Karpas-422 (cell line): ENCODE data around the gene NEGR1. TPM values are rescaled to one million over a fixed set of nuclear protein-coding genes. Genes with fewer than 3 reads are reported as not detected.

ENCODE experiments used
- DNase-seq: peaks from one replicate; pipeline ENCODE4 v3.0.0-alpha.2; 2015
- H2AFZ ChIP-seq: fragments of 200-600 bp; sonication (generic); 2 replicates; pipeline ENCODE4 v1.6.1; 2014; ENCODE audit warnings: antibody characterized with exemption, low read length, mixed read lengths
- H3K27ac ChIP-seq: fragments of 200-600 bp; sonication (generic); 2 replicates; pipeline ENCODE4 v1.5.1; 2014; ENCODE audit warnings: mild to moderate bottlenecking, low read length, moderate library complexity
- H3K27me3 ChIP-seq: fragments of 200-600 bp; sonication (generic); 2 replicates; pipeline ENCODE4 v1.6.1; 2014; ENCODE audit warnings: low read length, mixed read lengths
- H3K36me3 ChIP-seq: fragments of 200-600 bp; sonication (generic); 2 replicates; pipeline ENCODE4 v1.6.1; 2014; ENCODE audit warnings: low read length, mixed read lengths; ENCODE audit not compliant: insufficient read depth
- H3K4me1 ChIP-seq: fragments of 200-600 bp; sonication (generic); 2 replicates; pipeline ENCODE4 v1.6.1; 2014; ENCODE audit warnings: mild to moderate bottlenecking, low read length, mixed read lengths
- H3K4me2 ChIP-seq: fragments of 200-600 bp; sonication (generic); 2 replicates; pipeline ENCODE4 v1.6.1; 2014; ENCODE audit warnings: low read length, low read depth, mild to moderate bottlenecking; ENCODE audit not compliant: poor library complexity, severe bottlenecking
- H3K4me3 ChIP-seq: fragments of 200-600 bp; sonication (generic); 2 replicates; pipeline ENCODE4 v1.5.1; 2014; ENCODE audit warnings: mild to moderate bottlenecking, antibody characterized with exemption, low read length, mixed read lengths
- H3K79me2 ChIP-seq: fragments of 200-600 bp; sonication (generic); 2 replicates; pipeline ENCODE4 v1.6.1; 2014; ENCODE audit warnings: mild to moderate bottlenecking, low read length, mixed read lengths
- H3K9ac ChIP-seq: fragments of 200-600 bp; sonication (generic); 2 replicates; pipeline ENCODE4 v1.6.0; 2014; ENCODE audit warnings: low read length
- H3K9me2 ChIP-seq: fragments of 200-600 bp; sonication (generic), shearing (Covaris generic); replicated peaks from 2 replicates; pipeline ENCODE4 v1.6.0; 2014; ENCODE audit warnings: mild to moderate bottlenecking, low read length, moderate library complexity; ENCODE audit not compliant: insufficient read depth
- H3K9me3 ChIP-seq: fragments of 300-700, 200-600 bp; sonication (generic); 2 replicates; pipeline ENCODE4 v1.6.1; 2014; ENCODE audit warnings: low read length, mixed read lengths
- H4K20me1 ChIP-seq: fragments of 200-600 bp; sonication (generic); 2 replicates; pipeline ENCODE4 v1.6.1; 2014; ENCODE audit warnings: mild to moderate bottlenecking, antibody characterized with exemption, low read length, low read depth; ENCODE audit not compliant: insufficient read depth
- total RNA-seq: library from RNA; depleted of rRNA; stranded (reverse); fragments of >200 nt; shearing (Covaris generic); gene quantifications from 2 replicates; pipeline ENCODE4 v1.2.3, GENCODE V29; 2014; ENCODE audit warnings: low replicate concordance

Gene NEGR1
- total RNA-seq, 1 experiment from 2014 or later = not detected

GRCh38 chr1:71667216-71667615, 615.1 kb downstream of the NEGR1 start:
- Histone ChIP-seq H3K79me2 (no peaks in the 10 kb centered on the region), H3K27ac (no peak overlapping the region), H3K9ac (no peak overlapping the region), H3K9me3 (peaks cover 15% of the 10 kb centered on the region; the same call in 1 of the 2 replicates), H3K36me3 (no peaks in the 10 kb centered on the region), H4K20me1 (no peaks in the 10 kb centered on the region), H3K9me2 (no peaks in the 10 kb centered on the region), H2AFZ (no peak overlapping the region), H3K4me3 (no peak overlapping the region), H3K4me1 (no peaks in the 10 kb centered on the region), H3K4me2 (no peak overlapping the region), H3K27me3 (no peaks in the 10 kb centered on the region)
- no peak for DNase-seq

DNA sequence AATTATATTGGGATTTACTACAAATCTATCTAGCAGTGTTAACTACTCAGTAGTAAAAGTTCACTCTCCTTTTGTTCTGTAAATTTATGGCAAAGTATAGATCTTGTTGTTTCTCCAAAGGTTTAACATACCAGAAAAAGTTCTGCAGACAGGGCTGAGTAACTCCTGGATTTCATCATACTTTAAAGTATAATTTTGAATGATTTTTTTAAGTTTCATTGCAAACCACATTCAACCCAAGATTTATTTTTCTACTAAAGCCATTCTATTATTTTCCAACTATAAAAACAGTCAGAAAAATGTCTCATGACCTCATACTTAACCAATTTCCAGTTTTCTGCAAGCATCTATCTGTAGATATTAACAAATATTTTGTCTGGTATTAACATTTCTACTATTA, 615.7 kb downstream of the NEGR1 start:
- H3K4me1 ChIP-seq = no peaks in the 10 kb centered on the region
- no peak overlapping the region for H3K4me2 ChIP-seq
- no peak overlapping the region for H3K4me3 ChIP-seq
- no peaks in the 10 kb centered on the region for H3K79me2 ChIP-seq
- H3K9ac ChIP-seq = no peak overlapping the region
- no peaks in the 10 kb centered on the region for H3K27me3 ChIP-seq
- DNase-seq = no peak
- no peaks in the 10 kb centered on the region for H4K20me1 ChIP-seq
- H3K9me3 ChIP-seq = peaks cover 15% of the 10 kb centered on the region; the same call in 1 of the 2 replicates
- no peak overlapping the region for H3K27ac ChIP-seq
- H3K9me2 ChIP-seq = no peaks in the 10 kb centered on the region
- no peak overlapping the region for H2AFZ ChIP-seq
- H3K36me3 ChIP-seq = no peaks in the 10 kb centered on the region

- Histone ChIP-seq H3K9ac (no peak overlapping the region), H3K9me2 (no peaks in the 10 kb centered on the region), H3K36me3 (no peaks in the 10 kb centered on the region), H3K27me3 (no peaks in the 10 kb centered on the region), H2AFZ (no peak overlapping the region), H3K4me1 (no peaks in the 10 kb centered on the region), H4K20me1 (no peaks in the 10 kb centered on the region), H3K27ac (no peak overlapping the region), H3K4me2 (no peak overlapping the region), H3K4me3 (no peak overlapping the region), H3K9me3 (peaks cover 16% of the 10 kb centered on the region), H3K79me2 (no peaks in the 10 kb centered on the region)
- DNase-seq = no peak
Measured at GRCh38 chr1:71660411-71660810, 621.9 kb downstream of the NEGR1 start.

DNA sequence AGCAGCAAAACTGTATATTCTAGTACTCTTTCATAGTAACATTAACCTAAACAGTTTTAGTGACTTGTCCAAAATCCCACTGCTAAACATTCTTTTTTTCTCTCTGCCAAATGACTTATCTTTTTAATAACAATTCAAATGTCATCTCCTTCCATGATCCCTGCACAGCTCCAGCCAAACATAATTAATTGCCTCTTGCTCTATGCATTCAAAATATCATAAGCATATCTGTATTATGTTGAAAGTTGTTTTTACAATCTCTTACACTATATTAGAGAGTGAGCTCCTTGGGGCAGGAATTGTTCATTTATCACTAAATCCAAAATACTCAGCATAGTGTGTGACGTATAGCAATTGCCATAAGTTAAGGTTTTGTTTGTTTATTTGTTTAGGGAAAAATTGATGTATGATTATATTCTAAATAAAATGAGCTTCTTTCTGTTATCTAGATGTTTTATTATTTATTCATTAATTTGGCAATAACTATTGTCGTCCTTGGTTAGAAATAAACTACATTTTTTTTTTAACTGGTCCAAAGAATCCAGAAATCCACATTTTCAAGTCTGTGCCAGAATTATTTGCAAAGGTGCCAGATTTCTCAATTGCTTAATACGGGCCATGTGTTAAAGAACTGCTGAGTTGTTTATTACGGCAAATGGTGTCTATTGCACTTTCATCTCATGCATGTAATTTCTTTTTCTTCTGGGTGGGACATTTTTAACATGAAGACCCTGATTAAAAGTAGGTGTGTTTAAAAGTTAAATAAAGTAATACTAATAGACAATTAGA, 624.3 kb downstream of the NEGR1 start:
- Histone ChIP-seq H3K4me1 (no peaks in the 10 kb centered on the region), H3K9ac (no peak overlapping the region), H3K9me3 (peaks cover 17% of the 10 kb centered on the region), H2AFZ (no peak overlapping the region), H3K79me2 (no peaks in the 10 kb centered on the region), H3K36me3 (no peaks in the 10 kb centered on the region), H3K9me2 (no peaks in the 10 kb centered on the region), H3K4me2 (no peak overlapping the region), H3K4me3 (no peak overlapping the region), H4K20me1 (no peaks in the 10 kb centered on the region), H3K27me3 (no peaks in the 10 kb centered on the region), H3K27ac (no peak overlapping the region)
- DNase-seq = no peak

DNA sequence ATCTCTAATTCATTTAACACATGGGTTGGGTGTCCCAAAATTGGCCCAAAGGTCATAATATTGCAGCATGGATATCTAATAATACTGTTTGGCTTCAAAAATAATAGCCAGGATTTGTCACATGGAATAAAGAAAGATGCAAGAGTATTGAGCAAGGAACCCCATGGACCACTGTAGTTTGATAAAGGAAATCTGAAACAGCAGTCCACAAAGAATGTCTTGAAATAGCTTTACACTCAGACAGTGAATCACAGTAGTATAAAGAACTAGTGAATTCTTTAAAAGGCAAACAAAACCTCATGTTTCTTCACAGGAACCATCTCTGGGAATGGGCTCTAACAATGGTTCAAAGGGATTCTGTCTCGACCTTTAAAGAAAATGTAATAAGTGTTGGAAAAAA, 625.4 kb downstream of the NEGR1 start:
- H3K79me2 ChIP-seq = no peaks in the 10 kb centered on the region

GRCh38 chr1:71655604-71656003, 626.7 kb downstream of the NEGR1 start:
- H3K4me2 ChIP-seq = no peak overlapping the region
- H3K9me2 ChIP-seq = no peaks in the 10 kb centered on the region
- peaks cover 20% of the 10 kb centered on the region for H3K9me3 ChIP-seq
- no peaks in the 10 kb centered on the region for H3K27me3 ChIP-seq
- no peaks in the 10 kb centered on the region for H3K36me3 ChIP-seq
- no peak overlapping the region for H2AFZ ChIP-seq
- no peaks in the 10 kb centered on the region for H3K4me1 ChIP-seq
- no peak for DNase-seq
- no peak overlapping the region for H3K27ac ChIP-seq
- H3K79me2 ChIP-seq = no peaks in the 10 kb centered on the region
- no peak overlapping the region for H3K4me3 ChIP-seq
- no peaks in the 10 kb centered on the region for H4K20me1 ChIP-seq
- no peak overlapping the region for H3K9ac ChIP-seq

More for the DNA sequence above, 625.4 kb downstream of the NEGR1 start:
- Histone ChIP-seq H3K4me1 (no peaks in the 10 kb centered on the region), H2AFZ (no peak overlapping the region), H3K9me3 (peaks cover 18% of the 10 kb centered on the region), H4K20me1 (no peaks in the 10 kb centered on the region), H3K9me2 (no peaks in the 10 kb centered on the region), H3K27me3 (no peaks in the 10 kb centered on the region), H3K36me3 (no peaks in the 10 kb centered on the region), H3K4me3 (no peak overlapping the region), H3K27ac (no peak overlapping the region), H3K9ac (no peak overlapping the region), H3K4me2 (no peak overlapping the region)
- no peak for DNase-seq

GRCh38 chr1:71653952-71654351, 628.4 kb downstream of the NEGR1 start:
- Histone ChIP-seq H3K9ac (no peak overlapping the region), H3K36me3 (no peaks in the 10 kb centered on the region), H3K4me2 (no peak overlapping the region), H3K4me1 (no peaks in the 10 kb centered on the region), H3K4me3 (no peak overlapping the region), H3K79me2 (no peaks in the 10 kb centered on the region), H3K27ac (no peak overlapping the region), H3K27me3 (no peaks in the 10 kb centered on the region), H3K9me3 (peaks cover 16% of the 10 kb centered on the region), H3K9me2 (no peaks in the 10 kb centered on the region), H2AFZ (no peak overlapping the region), H4K20me1 (no peaks in the 10 kb centered on the region)
- DNase-seq = no peak

GRCh38 chr1:71651214-71651613, 631.1 kb downstream of the NEGR1 start:
- no peak for DNase-seq
- Histone ChIP-seq H3K27ac (no peak overlapping the region), H2AFZ (no peak overlapping the region)

More at GRCh38 chr1:71651214-71651613, 631.1 kb downstream of the NEGR1 start:
- no peak overlapping the region for H3K9ac ChIP-seq
- no peaks in the 10 kb centered on the region for H3K4me1 ChIP-seq
- H3K9me2 ChIP-seq = no peaks in the 10 kb centered on the region
- H3K4me2 ChIP-seq = no peak overlapping the region
- no peaks in the 10 kb centered on the region for H4K20me1 ChIP-seq
- no peaks in the 10 kb centered on the region for H3K27me3 ChIP-seq
- no peaks in the 10 kb centered on the region for H3K36me3 ChIP-seq
- no peak overlapping the region for H3K4me3 ChIP-seq
- no peaks in the 10 kb centered on the region for H3K79me2 ChIP-seq
- peaks cover 16% of the 10 kb centered on the region for H3K9me3 ChIP-seq
